BLaER1 treated with 17β-estradiol and CSF1 and Interleukin-3, amounts not matched to agents 10 nM and 100 nM (cell line): ENCODE results near the gene DTD2.
A peak's percentile ranks its signal among the peaks of the same experiment; 100 is the strongest.

Experiments
- H3K27ac ChIP-seq, 11 experiments: shearing (Covaris generic); formaldehyde crosslinking; 2 replicates each; pipeline ENCODE4 v1.8.1; 2022
- H3K27me3 ChIP-seq, 11 experiments: shearing (Covaris generic); formaldehyde crosslinking; 2 replicates each; pipeline ENCODE4 v1.8.1; 2022
- H3K36me3 ChIP-seq, 11 experiments: shearing (Covaris generic); formaldehyde crosslinking; 2 replicates each; pipeline ENCODE4 v1.8.1; 2022
- H3K4me1 ChIP-seq, 10 experiments: shearing (Covaris generic); formaldehyde crosslinking; 2 replicates each; pipeline ENCODE4 v1.8.1; 2022
- H3K4me2 ChIP-seq, 11 experiments: shearing (Covaris generic); formaldehyde crosslinking; 2 replicates each; pipeline ENCODE4 v1.8.1; 2022
- H3K4me3 ChIP-seq, 10 experiments: shearing (Covaris generic); formaldehyde crosslinking; 2 replicates each; pipeline ENCODE4 v1.8.1; 2022
- H3K9ac ChIP-seq, 11 experiments: shearing (Covaris generic); formaldehyde crosslinking; 2 replicates each; pipeline ENCODE4 v1.8.1; 2022
- H3K9me3 ChIP-seq, 11 experiments: shearing (Covaris generic); formaldehyde crosslinking; replicated peaks in 1 of 11; 2 replicates each; pipeline ENCODE4 v1.8.1; 2022
- H4K20me1 ChIP-seq, 11 experiments: shearing (Covaris generic); formaldehyde crosslinking; 2 replicates each; pipeline ENCODE4 v1.8.1; 2022
- Cebpa-rat ChIP-seq, 11 experiments: shearing (Covaris generic); IDR thresholded peaks; 2 replicates each; pipeline ENCODE4 v1.8.1; 2022

Gene DTD2

GRCh38 chr14:31456841-31457664 is at the start of gene DTD2:
Gene DTD2, minus strand, starts transcription at chr14:31457506. Its CDS starts 113 bp downstream, at chr14:31457393.
- Histone ChIP-seq H3K27me3 (no peaks in the 10 kb centered on the region), H3K9me3 (no peaks in the 10 kb centered on the region), H3K9ac (peak within 1 kb of the TSS; percentile 84 to 95 (median 91)), H3K4me2 (peak within 1 kb of the TSS; percentile 65 to 94 (median 84)), H3K4me3 (peak within 1 kb of the TSS; percentile 66 to 87 (median 79)), H4K20me1 (no peaks in the 10 kb centered on the region), H3K36me3 (peaks cover 4 to 15% (median 10%) of the 10 kb centered on the region in 11 experiments; a peak in 20 of 22 replicates), H3K27ac (peak within 1 kb of the TSS; percentile 59 to 93 (median 89)), H3K4me1 (peaks cover 11 to 28% (median 20%) of the 10 kb centered on the region in 10 experiments)
- no peak for TF ChIP-seq Cebpa-rat (IDR thresholded peaks at IDR 0.05)

- TF ChIP-seq Cebpa-rat (IDR thresholded peaks at IDR 0.05): no peak
- Histone ChIP-seq H3K36me3 (no peaks in the 10 kb centered on the region), H3K9me3 (0 out of 22 replicates have a peak, but pooled peaks cover 0 to under 1% (median 0%) of the 10 kb centered on the region in 11 experiments), H3K4me2 (no peak overlapping the region), H3K9ac (no peak overlapping the region), H3K27me3 (no peaks in the 10 kb centered on the region), H4K20me1 (no peaks in the 10 kb centered on the region), H3K4me1 (no peaks in the 10 kb centered on the region), H3K27ac (no peak overlapping the region), H3K4me3 (no peak overlapping the region)
Observed at GRCh38 chr14:31505411-31505810, 48.1 kb upstream of the DTD2 start.

- H3K9ac ChIP-seq: no peak overlapping the region
- TF ChIP-seq Cebpa-rat (IDR thresholded peaks at IDR 0.05): no peak
- H3K4me1 ChIP-seq: no peaks in the 10 kb centered on the region
Observed at GRCh38 chr14:31501870-31502269, 44.6 kb upstream of the DTD2 start.

GRCh38 chr14:31492759-31493498 is 35.6 kb upstream of the DTD2 start:
- no peaks in the 10 kb centered on the region for H3K36me3 ChIP-seq
- no peaks in the 10 kb centered on the region for H4K20me1 ChIP-seq
- TF ChIP-seq Cebpa-rat (IDR thresholded peaks at IDR 0.05): no peak
- no peak overlapping the region for H3K4me3 ChIP-seq
- no peak overlapping the region for H3K9ac ChIP-seq
- peak overlapping the region in 9 of 11 experiments; percentile 9 to 40 (median 27); a peak in 13 of 22 replicates for H3K4me2 ChIP-seq
- peaks cover 0 to 32% (median 4%) of the 10 kb centered on the region in 11 experiments; a peak in 10 of 22 replicates for H3K9me3 ChIP-seq
- H3K27me3 ChIP-seq: peaks cover 0 to 56% (median 0%) of the 10 kb centered on the region in 11 experiments; a peak in 6 of 22 replicates
- no peak overlapping the region; a peak in 1 of 22 replicates for H3K27ac ChIP-seq
- H3K4me1 ChIP-seq: peaks cover 7 to 38% (median 30%) of the 10 kb centered on the region in 10 experiments

More at GRCh38 chr14:31501870-31502269, 44.6 kb upstream of the DTD2 start:
- Histone ChIP-seq H4K20me1 (no peaks in the 10 kb centered on the region), H3K36me3 (no peaks in the 10 kb centered on the region), H3K9me3 (peaks cover 0 to 29% (median 14%) of the 10 kb centered on the region in 11 experiments; a peak in 13 of 22 replicates), H3K4me2 (no peak overlapping the region), H3K27me3 (no peaks in the 10 kb centered on the region), H3K27ac (no peak overlapping the region), H3K4me3 (no peak overlapping the region)

- H4K20me1 ChIP-seq: no peaks in the 10 kb centered on the region
- H3K27ac ChIP-seq: peak overlapping the region in 1 of 11 experiments; percentile 26; a peak in 1 of 22 replicates
- no peak overlapping the region for H3K9ac ChIP-seq
- peak overlapping the region in 10 of 11 experiments; percentile 2 to 89 (median 46); a peak in 17 of 22 replicates for H3K4me2 ChIP-seq
- peaks cover 7 to 45% (median 28%) of the 10 kb centered on the region in 10 experiments for H3K4me1 ChIP-seq
- TF ChIP-seq Cebpa-rat (IDR thresholded peaks at IDR 0.05): no peak
- peaks cover 0 to 11% (median 4%) of the 10 kb centered on the region in 11 experiments; a peak in 3 of 22 replicates for H3K9me3 ChIP-seq
- H3K4me3 ChIP-seq: no peak overlapping the region
- H3K27me3 ChIP-seq: peaks cover 0 to 56% (median 0%) of the 10 kb centered on the region in 11 experiments; a peak in 6 of 22 replicates
- no peaks in the 10 kb centered on the region for H3K36me3 ChIP-seq
Observed at GRCh38 chr14:31489691-31490090, 32.4 kb upstream of the DTD2 start.

GRCh38 chr14:31487886-31488285 is 30.6 kb upstream of the DTD2 start, which contains the start of gene GPR33:
Gene GPR33, minus strand, starts transcription at chr14:31488039. Its CDS starts 4,074 bp downstream, at chr14:31483965.
- peaks cover 0 to 6% (median 3%) of the 10 kb centered on the region in 11 experiments; a peak in 3 of 22 replicates for H3K9me3 ChIP-seq
- H3K27me3 ChIP-seq: peaks cover 0 to 42% (median 0%) of the 10 kb centered on the region in 11 experiments; a peak in 6 of 22 replicates
- no peak within 1 kb of the TSS for H3K27ac ChIP-seq
- peaks cover 7 to 39% (median 15%) of the 10 kb centered on the region in 10 experiments; a peak in 19 of 20 replicates for H3K4me1 ChIP-seq
- H3K4me2 ChIP-seq: peak within 1 kb of the TSS in 4 of 11 experiments; percentile 12 to 79 (median 62); a peak in 6 of 22 replicates
- no peak within 1 kb of the TSS for H3K4me3 ChIP-seq
- TF ChIP-seq Cebpa-rat (IDR thresholded peaks at IDR 0.05): no peak
- no peak within 1 kb of the TSS for H3K9ac ChIP-seq
- no peaks in the 10 kb centered on the region for H3K36me3 ChIP-seq
- no peaks in the 10 kb centered on the region for H4K20me1 ChIP-seq

- peaks cover 0 to 32% (median 0%) of the 10 kb centered on the region in 11 experiments; a peak in 6 of 22 replicates for H3K27me3 ChIP-seq
- H3K4me3 ChIP-seq: no peak overlapping the region
- no peak overlapping the region for H3K4me2 ChIP-seq
- TF ChIP-seq Cebpa-rat (IDR thresholded peaks at IDR 0.05): no peak
- no peaks in the 10 kb centered on the region for H4K20me1 ChIP-seq
- H3K9ac ChIP-seq: no peak overlapping the region
- H3K36me3 ChIP-seq: no peaks in the 10 kb centered on the region
- no peaks in the 10 kb centered on the region for H3K9me3 ChIP-seq
- H3K27ac ChIP-seq: no peak overlapping the region
- peaks cover 6 to 36% (median 9%) of the 10 kb centered on the region in 10 experiments; a peak in 17 of 20 replicates for H3K4me1 ChIP-seq
Observed at GRCh38 chr14:31486764-31487163, 29.5 kb upstream of the DTD2 start.

GRCh38 chr14:31484754-31485153 is 27.4 kb upstream of the DTD2 start:
- Histone ChIP-seq H4K20me1 (no peaks in the 10 kb centered on the region), H3K4me3 (no peak overlapping the region), H3K27ac (no peak overlapping the region), H3K4me1 (peaks cover 0 to 24% (median 2%) of the 10 kb centered on the region in 10 experiments; a peak in 13 of 20 replicates), H3K9me3 (no peaks in the 10 kb centered on the region), H3K4me2 (no peak overlapping the region; a peak in 1 of 22 replicates), H3K36me3 (no peaks in the 10 kb centered on the region), H3K27me3 (peaks cover 0 to 22% (median 0%) of the 10 kb centered on the region in 11 experiments; a peak in 6 of 22 replicates), H3K9ac (no peak overlapping the region)
- no peak for TF ChIP-seq Cebpa-rat (IDR thresholded peaks at IDR 0.05)
